H4 (cell line): ENCODE data around the gene LAPTM4A. TPM values are rescaled to one million over a fixed set of nuclear protein-coding genes. Genes with fewer than 3 reads are reported as not detected.
"Not testable (repeated sequence)": the region's sequence is repeated elsewhere in the genome, so short reads cannot be mapped to it uniquely, and the experiment has no call there.

Experiments
- DNase-seq: peaks from one replicate; pipeline ENCODE4 v3.0.0-alpha.2; 2015; ENCODE audit warnings: low spot score
- total RNA-seq: library from RNA; depleted of rRNA; stranded (reverse); fragments of >200 nt; shearing (Covaris generic); gene quantifications from 2 replicates; pipeline ENCODE4 v1.2.3, GENCODE V29; 2014; rRNA removed

LAPTM4A gene
- total RNA-seq = 104 and 119 TPM in 2 replicates

DNA sequence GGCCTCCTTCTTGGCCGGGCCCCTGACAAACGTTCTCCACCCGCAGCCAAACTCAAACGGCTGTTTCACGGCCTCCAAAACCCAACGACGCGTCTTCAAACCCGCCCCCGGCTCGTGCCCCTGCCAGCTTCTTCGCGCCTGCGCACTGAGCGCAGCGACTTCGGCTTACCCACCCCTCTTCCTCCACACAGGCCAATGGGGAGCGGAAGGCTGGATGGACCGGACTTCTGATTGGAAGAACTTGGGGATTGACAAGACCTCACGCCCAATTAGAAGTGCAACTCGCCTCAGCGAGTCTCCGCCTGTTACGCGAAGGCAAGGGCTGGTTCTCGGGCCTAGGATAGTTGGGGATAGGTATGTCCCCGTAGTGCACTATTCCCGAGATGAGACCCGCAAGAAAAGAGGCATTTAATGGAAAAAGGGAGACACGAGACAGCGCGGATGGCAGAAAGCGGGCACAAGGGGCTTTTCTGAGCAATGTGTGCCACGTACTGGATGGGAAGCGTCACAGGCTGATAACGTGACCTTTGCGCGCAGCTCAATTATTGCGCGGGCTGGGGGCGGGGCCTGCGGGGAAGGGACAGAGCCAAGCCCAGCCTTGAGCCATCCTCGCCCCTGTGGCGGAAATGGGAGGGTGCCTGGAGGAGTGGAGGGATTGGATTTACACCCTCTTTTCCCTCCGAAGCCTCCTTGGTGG lies at the start of gene LAPTM4A:
LAPTM4A (minus strand) TSS at position 97 of the 697 bp plus-strand sequence. CDS start 108 bp downstream, outside the sequence.
- DNase-seq = peak; percentile 98

GRCh38 chr2:20100711-20101110 lies 49.3 kb upstream of the LAPTM4A start:
- DNase-seq = no peak

DNA sequence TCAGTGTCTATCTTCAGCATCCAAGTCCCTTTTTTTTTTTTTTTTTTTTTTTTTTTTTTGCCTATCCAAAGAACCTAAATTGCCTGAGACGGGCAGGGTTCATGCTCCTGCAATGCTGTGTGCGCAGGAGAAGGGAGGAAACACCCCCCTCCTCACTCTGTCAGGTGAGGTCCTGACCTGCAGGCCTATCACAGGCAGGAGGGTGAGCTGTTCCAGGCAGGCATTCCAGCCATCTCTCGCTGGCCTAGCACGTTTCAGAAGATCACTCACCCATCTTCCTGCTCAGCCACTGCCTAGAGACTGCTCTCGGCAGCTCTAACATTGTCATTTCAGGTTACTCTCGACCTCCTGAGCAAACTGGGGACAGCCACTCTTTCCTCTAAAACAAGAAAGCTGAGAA lies 48.4 kb upstream of the LAPTM4A start:
- no peak for DNase-seq

- peak; percentile 74 for DNase-seq
Measured at GRCh38 chr2:20097889-20098714, 46.7 kb upstream of the LAPTM4A start.

- no peak for DNase-seq
Measured at GRCh38 chr2:20095469-20095868, 44.0 kb upstream of the LAPTM4A start.

GRCh38 chr2:20094955-20095354 lies 43.5 kb upstream of the LAPTM4A start:
- DNase-seq = no peak

DNA sequence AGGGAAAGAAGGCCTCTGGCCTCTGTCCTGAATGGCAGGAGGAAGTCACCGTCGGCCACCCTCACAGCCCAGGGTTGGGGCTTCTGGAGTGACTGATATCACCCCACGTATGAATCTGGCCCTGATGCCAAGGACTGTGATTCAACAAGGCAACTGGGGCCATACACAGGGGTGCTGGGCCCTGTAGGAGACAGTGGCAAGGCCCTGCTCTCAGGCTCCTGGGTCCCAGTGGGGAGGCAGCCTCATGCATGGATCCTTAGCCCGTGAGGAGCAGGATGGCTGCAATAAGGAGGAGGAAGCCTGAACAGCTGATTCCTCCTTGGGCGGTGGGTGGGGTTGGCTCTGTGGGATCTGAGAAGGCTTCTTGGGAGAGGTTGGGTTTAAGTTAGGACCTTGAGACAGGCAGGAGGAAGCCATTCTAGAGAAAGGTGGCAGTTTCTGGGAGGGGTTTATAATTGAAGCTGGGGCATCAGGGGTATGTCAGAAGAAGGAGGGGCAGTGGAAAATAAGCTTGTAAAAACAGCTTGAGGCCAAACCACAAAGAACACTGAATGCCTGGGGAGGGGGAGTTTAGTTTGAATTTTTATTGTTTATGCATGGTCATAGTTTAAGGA lies 42.8 kb upstream of the LAPTM4A start:
- DNase-seq = no peak

- DNase-seq = peak; percentile 47
Measured at GRCh38 chr2:20093263-20094141, 42.1 kb upstream of the LAPTM4A start.

- no peak for DNase-seq
Measured at GRCh38 chr2:20092901-20093235, 41.4 kb upstream of the LAPTM4A start.

DNA sequence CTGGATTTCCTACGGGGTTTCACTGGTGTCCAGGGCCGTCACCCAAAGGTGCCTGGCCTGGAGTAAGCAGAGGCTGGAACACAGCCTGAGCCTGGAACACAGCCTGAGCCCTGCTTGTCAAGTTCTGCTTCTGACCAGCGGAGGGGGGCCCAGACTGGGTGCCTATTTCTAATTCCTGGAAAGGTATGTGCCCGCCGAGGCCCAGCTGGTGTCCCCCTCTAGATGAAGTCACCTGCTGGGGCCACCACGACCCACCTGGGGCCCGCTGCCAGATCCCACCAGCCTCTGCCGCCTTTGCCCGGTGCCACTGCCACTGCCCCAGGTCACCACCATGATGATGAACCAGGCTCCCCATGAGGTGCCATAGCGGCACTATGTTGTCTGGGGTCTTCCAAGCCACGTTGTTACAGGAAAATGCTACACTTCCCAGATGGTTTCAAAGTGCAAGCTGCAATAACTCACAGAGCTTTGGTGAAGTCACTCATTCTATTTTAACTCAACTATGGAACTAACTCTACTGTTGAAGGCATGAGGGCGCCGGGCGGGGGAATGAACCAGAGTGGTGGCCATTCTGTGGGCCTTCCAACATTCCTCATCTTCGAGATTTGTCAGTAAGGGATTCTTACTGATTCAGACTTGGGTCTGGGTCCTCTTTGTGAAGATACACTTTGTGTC lies 40.9 kb upstream of the LAPTM4A start:
- DNase-seq = no peak

- no peak for DNase-seq
Measured at GRCh38 chr2:20091305-20091991, 40.0 kb upstream of the LAPTM4A start.

DNA sequence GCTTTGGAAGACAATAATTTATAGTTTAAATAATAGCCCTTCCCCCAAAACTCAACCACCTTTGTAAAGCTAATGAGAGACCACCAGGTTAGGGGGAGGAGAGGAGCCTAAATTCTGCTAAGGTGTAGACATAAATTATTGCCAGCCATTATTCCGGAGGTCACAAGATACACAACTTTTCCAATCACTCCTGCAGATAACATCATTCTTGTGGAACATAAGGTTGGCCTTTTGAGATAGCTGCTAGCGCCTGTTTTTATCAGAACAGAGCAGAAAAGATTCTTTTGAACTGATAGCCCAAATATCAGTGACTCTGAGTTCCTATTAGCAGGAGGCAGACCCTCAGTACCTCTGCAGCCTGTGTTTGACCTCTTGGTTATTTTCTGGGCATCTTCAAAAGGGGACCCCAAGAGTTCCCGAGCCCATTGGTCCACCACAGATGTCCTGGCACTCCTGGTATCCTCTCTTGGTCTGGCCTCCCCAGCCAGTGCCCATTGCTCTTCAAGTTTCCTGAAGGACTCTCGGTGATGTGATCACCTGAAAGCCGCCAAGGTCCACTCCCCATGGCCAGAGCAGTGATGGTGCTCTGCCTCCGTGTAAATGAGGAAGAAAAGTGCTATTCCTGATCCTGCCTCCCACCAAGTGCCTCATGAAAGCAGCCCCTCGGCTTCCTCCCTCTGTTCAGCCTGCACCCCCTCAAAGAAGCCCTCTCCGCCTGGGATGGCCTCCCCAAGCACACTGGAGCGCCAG lies 38.5 kb upstream of the LAPTM4A start:
- no peak for DNase-seq

DNA sequence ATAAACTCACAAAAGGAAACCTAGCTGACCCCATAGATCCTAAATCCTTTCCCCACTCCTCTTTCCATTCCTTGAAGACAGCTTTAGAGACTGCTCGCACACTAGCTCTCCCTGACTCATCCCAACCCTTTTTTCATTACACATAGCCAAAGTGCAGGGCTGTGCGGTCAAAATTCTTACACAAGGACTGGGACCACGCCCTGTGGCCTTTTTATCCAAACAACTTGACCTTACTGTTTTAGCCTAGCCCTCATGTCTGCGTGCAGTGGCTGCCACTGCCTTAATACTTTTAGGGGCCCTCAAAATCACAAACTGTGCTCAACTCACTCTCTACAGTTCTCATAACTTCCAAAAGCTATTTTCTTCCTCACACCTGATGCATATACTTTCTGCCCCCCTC lies 34.5 kb upstream of the LAPTM4A start:
- not testable (repeated sequence) for DNase-seq

DNA sequence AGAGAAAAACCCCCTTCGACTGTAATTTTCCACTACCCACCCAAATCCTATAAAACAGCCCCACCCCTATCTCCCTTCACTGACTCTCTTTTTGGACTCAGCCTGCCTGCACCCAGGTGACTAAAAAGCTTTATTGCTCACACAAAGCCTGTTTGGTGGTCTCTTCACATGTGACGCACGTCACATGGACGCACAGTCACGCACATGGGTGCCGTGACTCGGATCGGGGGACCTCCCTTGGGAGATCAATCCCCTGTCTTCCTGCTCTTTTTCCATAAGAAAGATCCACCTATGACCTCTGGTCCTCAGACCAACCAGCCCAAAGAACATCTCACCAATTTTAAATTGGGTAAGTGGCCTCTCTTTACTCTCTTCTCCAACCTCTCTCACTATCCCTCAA lies 31.4 kb upstream of the LAPTM4A start:
- not testable (repeated sequence) for DNase-seq

DNA sequence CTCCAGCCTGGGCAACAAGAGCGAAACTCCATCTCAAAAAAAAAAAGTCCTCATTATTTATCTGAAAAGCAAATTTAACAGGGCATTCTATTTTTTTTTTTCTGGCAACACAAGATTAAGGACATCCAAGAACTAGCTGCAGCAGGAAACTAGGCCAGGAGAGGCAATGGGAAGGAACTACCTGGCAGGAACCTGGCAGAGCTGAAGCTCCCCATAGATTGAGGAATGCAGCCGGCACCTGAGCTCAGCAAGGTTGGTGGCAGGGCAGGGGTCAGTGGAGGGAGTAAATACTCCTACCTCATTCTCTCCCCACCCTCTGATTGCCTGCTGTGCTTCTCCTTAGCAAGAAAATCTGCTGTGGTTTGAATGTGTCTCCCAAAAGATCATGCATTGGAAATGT lies 30.4 kb upstream of the LAPTM4A start:
- DNase-seq = no peak

DNA sequence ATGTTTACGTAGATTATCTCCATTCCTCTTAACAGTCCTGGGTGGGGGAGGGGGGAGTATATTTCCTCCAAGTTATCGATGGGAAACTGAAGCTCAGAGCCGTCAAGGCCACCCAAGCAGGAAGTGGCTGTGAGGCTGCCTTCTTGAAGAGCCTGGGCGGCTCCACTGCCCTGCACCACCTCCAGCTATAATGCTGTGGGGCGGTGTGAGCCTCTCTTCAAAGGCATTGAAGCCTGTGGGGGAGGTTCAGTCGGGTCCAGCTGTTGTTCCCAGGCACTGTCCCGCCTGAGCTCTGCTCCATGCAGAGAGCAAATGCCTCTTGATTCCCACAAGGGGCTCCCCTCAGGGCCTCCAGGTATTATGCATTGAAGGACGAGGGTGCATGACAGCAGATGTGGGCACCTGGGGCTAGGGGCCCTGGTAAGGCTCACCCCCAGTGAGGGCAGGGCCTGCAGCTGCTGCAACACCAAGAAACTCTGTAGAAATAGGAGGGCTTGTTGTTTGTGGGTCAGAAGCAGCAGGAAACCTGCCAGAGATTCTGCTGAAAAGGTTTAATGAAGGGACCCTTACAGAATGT lies 29.5 kb upstream of the LAPTM4A start:
- DNase-seq = no peak

- no peak for DNase-seq
Measured at GRCh38 chr2:20080428-20080827, 29.0 kb upstream of the LAPTM4A start.

DNA sequence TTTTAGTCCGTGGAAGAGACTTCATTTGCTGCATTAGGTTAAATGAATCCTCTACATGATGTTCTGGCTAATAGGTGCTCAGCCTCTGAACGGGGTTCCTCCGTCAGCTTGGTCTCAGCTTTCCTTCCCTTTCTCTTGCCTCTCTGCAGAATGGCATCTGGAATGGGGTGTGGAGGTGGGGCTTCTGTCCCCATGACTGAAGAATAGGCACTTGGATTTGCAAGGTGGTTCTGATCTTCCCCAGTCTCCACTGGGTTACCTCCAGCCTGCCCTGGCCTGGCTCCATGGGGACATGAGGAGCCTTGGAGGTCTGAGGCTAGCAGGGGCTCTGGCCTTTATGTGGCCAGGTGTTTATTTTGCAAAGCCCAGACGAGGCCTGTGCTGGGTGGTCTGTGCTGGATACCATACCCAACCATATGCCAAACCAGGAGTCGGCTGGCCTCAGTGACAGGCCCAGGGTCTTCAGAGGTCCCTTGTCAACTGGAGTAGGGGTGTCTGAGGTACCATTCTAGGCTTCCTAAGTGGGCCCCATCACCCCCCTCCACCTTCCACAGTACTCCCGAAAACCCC lies 28.2 kb upstream of the LAPTM4A start:
- no peak for DNase-seq

GRCh38 chr2:20077411-20077940 lies 26.0 kb upstream of the LAPTM4A start:
- DNase-seq = no peak
